Fibroblast of upper back skin (primary cell): ENCODE data around the gene DIDO1.
A peak's percentile ranks its signal among the peaks of the same experiment; 100 is the strongest.

Experiments
- DNase-seq: peaks from one replicate; pipeline ENCODE4 v3.0.0-alpha.2; 2013

Gene DIDO1

DNA sequence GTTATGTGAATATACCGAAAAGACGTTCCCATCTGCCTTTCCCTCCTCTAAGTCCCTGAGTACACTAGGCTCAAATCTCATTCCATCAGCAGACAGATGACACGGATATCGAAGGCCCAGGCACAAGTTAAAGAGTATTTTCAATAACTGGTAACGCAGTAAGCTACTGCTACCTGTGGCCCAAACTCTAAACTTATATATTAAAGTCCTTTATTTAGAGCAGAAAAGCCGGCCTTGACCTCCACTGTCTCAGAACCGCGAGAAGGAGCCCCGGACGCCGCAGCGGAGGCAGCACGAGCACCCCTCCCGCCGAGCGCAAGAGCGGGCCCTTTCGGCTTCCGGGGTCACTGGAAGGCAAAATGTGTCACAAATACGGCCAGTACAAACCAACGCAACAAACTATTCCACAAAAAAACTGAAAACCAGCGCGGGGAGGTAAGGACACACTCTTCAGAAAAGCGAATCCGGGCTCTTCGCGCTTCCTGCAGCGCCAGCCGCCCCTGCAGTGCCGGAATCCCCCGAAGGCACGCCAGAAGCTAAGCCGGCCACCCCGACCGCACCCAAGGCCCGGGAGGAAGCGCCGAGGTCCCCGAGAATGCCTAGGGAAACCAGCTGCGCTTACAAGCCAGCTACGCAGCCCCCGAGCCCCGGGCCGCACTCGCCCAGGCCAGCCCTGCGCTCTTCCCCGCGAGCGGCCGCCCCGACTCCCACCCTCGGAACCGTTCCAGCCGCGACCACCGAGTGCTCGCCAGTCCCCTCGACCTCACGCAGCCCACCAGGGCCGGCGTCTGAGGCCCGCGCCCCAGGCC lies 681 bp downstream of the DIDO1 start:
- DNase-seq, result no peak

DNA sequence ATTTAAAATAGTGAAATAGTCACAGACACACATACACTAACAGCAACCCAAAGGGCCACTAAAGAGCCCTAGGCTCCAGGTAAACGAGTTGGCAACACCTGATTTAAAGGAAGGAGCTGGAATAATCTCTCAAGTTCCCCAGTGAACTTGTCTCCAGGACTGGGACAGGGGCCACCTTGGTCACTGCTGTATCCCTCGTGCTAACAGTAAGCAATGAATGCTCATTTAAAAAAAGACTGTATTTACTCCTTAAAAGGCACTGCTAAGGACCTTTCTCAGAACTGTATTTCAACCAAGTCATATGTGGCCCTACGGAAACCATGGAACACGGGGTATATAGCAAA lies 1.3 kb downstream of the DIDO1 start:
- no peak for DNase-seq

DNA sequence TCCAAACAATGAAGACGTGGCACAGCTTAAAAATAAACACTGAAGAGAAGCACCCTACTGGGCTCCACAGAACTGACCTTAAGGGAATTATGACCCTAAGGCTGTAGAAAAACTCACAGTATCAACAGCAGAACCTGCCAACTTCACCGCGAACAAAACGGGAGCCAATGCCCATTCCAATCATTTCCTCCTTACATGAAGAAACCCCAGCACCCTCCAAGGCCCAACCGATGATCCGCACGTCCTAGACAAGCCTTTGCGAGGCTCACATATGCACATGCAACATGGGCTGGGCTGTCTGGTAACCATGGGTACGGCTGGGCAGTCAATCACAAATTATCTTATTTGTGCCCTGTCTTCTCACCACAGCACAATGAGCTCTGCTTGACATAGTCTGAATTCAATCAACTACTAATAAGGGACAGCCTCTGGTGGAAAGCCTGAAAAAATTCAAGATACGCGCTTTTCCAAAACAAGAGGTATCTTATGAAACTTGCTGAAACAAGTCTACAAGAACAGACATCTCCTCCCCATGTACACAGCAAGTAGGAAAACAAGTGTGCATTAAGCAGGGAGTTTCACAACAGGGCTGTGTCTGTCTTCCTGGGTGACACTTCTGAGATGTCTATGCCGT lies 1.7 kb downstream of the DIDO1 start:
- DNase-seq, result peak; percentile 31

DNA sequence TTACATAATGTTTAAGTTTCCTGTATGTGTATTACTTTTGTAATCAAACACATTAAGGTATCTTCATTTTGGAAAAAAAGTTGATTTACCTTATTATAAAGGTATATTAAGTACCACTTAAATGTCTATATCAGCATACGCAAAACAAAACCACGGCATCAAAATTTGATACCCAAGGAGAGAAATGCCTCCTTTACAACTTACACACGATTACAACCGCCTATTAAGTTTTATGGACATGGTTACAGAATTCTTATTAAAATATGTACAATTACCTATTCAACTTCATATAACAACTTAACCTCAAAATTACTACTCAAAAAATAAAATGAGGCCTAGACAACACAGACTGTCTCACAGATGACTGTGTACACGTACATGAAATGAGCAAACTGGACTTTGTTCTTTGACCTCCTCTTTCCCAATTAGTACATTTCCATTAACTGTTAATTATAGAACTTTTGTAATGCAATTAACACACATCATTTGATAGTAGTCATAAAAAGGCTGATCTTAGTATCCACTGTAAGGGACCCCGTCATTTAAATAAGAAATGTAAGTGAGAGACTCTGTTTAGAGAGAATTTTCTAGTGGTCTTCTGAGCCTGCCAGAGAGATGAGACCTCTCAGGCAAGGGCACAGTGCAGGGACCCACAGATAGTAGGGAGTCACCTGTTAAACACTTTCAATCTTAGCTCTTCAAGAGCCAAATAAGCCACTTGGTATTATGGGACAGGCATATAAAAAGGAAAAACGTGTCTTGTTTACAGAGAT lies 2.5 kb downstream of the DIDO1 start:
- no peak for DNase-seq

DNA sequence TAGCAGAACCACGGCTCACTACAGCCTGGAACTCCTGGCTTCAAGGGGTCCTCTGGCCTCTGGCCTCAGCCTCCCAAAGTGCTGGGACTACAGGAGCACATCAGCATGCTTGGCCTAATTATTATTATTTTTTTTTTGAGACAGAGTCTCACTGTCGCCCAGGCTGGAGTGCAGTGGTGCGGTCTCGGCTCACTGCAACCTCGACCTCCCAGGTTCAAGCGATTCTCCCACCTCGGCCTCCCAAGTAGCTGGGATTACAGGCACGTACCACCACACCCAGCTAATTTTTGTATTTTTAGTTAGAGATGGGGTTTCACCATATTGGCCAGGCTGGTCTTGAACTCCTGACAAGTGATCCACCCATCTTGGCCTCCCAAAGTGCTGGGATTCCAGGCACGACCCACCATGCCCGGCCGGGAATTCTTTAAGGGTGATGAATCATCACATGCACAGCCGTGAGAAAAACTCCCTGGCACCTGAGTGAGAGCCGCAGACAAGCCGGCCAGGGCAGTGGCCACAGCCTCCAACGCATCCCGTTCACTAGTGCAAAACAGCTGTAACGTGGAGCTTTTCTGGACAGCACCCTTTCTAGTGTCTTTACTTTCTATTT lies 3.1 kb downstream of the DIDO1 start:
- peak; percentile 48 for DNase-seq

DNA sequence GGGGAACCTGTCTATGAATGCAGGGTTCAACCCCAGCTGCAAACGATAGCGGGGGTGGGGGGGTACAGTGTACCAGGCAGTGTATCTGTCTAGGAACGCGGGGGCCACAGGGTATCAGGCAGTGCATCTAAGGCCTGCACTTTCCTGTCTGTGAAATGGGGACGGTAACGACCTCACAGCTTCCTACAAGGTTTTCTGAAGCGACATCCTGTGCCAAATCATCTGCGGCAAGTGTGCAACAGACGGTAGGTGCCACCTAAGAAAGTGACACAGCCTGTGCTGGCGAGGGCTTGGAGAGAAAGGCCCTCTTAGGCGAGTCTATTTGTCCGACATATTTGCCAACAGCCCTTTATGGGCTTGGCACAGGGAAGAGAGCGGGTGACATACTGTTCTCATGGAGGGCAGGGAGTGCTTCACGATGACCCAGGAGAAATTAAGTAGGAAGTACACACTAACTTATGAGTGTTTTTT lies 3.8 kb downstream of the DIDO1 start:
- no peak for DNase-seq

DNA sequence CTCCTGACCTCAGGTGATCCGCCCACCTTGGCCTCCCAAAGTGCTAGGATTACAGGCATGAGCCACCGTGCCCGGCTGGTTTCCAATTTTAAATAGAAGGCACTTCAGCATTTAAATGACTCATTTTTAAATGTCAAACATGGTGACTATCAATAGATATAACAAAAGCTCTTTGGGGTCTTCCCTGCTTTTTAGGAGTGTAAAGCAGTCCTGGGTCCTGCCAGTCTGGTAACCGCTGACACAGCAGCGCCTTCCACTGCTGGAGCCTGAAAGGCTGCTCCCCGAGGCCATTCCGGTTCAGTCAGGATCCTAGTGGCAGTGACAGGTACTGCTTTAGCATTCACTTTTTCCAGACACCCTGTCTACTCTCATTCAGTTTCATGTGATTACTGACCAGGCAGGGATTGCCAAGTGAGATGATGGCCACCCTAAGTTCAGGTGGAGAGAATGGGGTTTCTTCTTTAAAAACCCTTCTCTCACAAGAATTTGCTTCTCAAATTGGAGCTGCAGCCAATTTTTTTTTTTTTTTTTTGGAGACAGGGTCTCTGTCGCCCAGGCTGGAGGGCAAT lies 5.1 kb downstream of the DIDO1 start:
- peak; percentile 47 for DNase-seq

DNA sequence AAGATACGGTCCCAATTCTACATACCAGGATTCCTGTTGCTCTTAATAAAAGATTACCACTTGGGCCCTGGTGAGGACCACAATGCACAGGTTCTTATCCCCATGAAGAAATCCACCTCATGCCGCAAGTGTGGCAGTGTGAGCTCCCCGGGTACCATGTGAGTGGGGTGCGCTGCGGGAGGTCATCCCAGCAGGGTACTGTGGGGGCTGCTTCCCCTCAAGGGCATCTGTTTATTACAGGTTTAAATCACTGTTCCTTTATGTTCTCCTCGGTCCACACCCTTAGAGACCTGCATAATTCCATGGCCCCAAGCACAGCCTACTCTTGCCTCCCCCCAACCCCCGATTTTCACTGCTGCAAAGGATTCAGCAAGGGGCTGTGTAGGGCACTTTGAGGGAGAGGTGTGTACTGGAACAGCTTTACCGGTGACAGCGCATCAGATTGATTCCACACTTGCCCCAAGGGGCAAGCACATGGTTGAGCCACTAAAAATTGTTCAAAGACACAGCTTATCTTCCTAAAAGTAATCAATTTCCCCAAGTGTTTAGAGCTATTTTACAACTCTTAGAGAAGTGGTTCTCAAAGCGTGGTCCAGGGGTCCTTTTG lies 6.2 kb downstream of the DIDO1 start:
- DNase-seq, result no peak

DNA sequence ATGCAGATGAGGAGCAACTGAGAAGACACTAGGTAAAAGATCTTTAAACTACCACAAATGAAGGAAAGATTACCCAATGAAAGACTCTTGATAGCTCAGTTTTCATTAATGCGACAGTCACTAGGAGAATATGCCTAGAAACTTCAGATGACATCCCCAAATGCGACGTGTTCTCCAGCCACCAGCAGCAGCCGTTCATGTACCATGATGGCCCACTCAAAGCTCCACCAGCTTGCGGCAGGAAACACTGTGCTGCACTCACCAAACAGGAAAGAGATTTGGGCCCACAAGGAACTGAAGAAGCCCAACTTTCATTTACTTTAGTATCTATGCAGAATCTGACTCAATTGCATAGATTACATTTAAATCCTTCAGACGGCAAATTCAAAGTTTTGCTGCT lies 7.5 kb downstream of the DIDO1 start:
- no peak for DNase-seq

DNA sequence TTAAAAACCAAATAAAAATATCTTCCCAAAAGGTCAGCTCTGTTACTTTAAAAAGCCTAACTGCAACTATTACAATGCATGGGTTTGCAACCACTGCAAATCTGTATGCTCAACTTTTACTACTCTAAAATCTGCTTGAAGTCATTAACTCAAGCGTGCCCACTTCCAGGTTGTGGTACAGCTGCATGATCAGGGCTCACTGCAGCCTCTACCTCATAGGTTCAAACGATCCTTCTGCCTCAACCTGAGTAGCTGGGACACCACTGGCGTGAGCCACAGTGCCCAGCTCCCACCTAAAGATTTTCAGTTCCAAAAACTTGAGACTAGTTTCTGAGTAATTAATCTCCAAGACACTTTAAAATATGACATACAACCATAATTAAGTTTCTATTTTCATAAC lies 8.2 kb downstream of the DIDO1 start:
- no peak for DNase-seq

DNA sequence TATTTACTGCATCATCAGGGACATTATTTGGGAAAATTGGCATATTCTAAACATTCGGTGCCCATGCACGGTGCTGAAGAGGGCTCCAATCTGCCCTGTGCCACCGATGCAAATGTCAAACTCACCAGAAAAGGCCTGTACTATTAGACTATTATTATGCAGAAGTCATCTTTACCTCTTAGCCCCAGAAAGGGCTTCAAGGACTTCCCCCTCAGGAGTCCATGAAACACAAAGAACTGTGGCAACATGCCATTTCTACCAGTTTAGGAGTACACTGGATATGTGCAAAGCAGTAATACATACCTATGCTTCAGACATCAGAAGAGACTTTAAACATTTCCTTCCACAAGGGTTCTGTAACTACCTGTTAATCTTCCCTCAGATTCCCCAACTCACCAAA lies 8.6 kb downstream of the DIDO1 start:
- DNase-seq, result no peak

DNA sequence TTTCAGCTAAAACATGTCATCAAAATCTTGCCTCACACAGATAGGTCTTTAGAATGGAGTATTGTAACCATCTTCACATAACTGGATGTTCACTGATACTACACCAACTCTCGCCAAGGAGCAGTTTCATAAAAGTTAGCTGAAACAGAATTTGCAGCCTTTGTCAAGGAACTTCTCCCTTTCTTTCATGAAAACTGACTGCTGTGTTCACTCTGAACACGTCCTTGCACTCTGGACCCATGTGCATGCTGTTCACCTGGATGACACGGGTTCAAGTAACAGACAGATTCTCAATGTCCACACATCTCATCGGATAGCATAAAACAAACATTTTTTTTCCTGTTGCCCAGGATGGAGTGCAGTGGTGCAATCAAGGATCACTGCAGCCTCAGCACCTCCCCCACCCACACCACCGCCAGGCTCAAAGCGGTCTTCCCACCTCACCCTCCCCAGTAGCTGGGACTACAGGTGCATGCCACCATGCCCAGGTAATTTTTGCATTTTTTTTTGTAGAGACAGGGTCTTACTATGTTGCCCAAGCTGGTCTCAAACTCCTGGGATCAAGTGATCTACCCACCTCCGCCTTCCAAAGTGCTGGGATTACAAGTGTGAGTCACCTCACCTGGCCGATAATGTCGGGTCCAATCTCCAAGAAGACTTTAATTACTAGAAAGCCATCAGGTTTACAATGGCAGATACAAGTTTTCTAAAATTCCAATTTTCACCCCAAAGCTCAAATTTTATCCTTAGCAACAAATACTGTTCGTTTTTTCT lies 9.4 kb downstream of the DIDO1 start:
- no peak for DNase-seq

DNA sequence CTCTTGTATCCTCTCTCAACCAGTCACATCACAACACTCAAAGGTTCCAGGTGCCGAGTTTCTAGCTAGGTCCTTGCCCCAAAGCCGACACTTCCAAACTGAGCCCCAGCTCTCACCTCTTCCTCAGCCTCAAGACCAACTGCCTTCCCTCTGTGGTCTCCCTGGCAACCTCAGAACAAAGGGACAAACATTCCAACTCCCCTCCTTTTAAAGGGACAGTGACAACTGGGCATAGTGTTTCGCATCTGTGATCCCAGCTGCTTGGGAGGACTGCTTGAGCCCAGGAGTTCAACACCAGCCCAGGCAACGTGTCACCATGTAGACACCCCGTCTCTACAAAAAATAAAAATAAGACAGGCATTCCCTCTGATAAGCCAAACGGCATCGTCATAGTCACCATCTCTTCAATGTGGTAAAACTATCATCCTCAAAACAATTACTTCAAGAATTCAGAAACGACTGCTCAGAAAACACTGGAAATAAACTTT lies 11.3 kb downstream of the DIDO1 start:
- DNase-seq, result no peak

DNA sequence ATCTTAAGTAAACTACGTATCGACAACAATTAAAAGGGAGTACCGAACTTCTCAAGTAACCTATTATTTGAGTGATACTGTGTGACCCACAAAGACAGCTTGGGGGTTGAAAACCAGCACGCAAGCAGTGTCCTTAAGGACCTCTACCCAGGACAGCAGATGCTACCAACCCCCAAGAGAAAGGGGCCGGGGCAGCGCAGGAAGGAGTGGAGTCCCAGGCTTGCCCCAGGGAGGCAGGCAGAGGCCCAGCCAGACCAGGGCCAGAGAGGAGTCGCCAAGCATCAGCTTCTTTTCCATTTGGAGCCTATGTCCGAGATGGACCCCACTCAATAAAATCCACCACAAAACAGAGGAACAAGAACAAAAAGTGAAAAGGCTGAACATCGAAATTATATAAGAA lies 11.9 kb downstream of the DIDO1 start:
- no peak for DNase-seq

DNA sequence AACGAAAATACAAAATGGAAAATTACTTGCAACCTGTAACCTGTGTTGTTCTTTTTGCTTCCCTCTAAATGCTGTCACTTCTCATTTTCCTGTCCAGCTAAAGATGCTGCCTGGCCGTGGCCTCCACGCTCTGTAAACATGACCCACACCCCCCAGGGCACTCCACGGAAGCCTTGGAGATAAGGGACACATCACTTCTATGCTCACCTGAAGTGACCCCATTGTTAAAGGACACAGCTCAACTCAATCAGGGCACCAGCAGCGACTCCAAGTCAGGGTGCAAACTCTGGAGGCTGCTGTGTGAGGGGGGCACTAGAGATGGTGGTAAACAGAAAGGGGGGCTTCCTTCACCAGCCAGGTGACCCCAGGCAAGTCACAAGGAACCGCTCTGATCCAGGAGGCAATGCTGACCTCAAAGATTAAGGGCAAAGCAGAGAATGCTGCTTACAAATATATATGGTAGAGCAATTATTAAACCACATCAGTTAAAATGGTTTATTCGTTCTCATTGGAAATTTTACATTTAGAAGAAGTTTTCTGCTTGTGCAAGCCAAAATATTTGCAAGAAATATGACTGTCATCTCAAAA lies 13.2 kb downstream of the DIDO1 start:
- DNase-seq, result no peak

DNA sequence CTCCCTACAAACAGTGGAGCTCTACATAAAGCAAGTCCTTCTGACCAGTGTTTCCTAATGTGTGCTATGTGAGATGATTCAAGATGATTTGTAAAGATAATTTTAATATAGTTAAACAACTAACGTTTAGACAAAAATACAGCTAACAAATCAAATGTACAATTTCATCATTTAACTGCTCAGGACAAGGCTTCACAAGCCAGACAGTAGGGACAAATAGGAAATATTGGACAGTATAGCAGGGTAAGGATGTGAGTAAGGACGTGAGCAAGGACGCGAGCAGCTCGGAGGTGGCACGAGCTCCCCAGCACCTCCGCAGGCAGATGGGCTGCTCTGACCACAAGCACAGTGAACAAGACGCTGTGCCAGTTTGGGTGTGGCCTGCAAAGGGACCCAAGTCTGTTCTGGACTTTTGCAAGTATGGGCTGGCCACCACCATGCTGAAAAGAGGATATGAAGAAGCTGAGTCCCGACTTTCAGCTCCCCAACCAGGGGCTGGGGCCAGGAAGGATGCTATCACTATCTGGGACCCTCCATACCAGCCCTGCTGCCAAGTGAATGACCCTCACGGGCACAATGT lies 14.5 kb downstream of the DIDO1 start:
- no peak for DNase-seq

DNA sequence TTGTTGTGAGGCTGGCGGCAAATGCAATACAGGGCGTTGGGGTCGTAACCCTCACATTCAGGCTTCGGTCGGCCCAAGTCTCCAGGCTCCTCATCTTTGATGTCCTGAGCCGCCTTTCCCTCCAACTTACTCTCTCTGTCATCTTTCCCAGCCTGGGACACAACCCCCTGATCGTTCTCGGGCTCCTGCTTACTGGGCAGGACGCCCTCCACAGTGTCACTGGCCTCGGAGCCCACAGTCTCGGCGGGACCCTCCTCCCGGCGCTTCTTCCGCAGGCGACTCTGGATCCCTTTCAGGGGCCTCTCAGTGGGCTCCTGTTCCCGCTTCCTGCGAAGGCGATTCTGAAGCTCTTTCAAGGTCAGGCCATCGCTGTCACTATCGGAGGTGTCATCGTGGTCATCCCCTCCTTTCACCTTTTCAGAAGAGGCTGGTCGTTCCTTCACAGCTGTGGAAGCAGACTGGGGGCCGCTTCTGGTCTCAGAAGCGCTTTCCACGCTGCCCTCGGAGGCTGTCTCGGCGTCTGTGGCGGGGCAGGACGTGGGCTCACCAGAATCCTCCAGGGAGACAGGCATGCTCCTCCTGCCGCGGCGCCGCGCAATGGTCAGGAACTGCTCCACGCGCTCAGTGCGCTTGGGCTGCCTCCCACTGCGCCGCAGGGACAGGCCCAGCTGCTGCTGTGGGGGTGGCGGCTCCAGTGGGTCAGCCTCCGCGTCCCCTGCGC lies 15.4 kb downstream of the DIDO1 start:
- DNase-seq, result no peak

DNA sequence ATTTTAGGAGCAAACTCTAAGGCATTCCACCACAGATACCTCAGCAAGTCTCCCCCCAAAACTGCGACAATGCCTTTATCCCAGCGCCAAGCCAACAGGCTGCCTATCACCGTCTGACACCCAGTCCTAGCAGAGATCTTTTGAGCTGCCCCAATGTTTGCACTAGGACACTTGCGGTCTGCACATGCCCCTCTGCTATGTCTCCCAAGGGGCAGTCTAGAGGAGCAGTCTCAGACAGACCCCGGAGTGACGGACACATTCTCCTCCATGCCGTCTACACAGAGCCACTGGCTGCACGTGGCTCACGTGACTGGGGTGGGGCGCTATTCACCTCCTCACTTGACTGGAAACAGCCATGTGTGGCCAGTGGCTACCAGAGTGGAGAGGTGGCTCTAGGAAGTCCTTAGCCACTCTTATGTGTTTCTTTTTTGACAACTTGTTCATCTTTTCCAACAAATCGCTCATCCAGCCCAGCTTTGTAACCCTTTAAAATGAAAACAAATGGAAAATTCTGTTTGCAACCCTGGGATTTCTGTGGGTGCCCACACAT lies 16.0 kb downstream of the DIDO1 start:
- DNase-seq, result no peak

DNA sequence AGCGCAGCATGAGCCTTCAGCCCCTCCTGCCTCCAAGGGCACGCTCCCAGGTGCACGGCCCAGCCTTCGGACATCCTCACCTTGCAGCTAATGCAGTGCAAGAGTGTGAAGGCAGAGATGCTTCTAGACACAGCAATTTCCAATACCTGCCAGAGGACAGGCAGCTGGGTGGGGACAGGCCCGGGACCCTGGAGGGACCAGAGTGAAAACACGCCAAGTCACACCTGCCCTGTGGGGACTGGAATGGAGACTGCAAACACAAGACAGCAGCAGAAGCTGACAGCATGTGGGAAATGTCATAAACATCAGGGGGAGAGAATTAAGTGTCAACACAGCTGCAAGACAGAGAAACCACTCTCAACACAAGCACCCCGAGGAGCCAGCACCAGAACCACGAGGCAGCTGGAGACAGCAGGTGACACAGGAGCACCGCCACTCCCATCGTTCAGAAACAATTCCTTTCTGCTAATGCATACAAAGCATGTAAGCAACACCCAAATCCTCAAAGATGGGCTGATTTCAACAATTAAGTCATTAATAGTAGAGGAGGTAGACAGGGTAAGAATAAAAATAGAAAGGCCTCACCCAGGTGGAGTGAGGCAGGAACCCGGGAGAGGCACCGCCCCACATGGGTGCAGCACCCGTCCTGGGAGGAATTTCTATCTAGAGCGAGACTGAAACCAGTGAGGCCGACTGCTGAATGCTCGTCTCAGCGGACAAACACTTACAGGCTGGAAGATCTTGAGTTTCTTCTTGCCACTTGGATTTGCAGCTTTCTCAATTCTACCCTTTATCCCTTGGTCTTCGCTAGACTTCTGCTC lies 17.1 kb downstream of the DIDO1 start:
- DNase-seq, result no peak
